ENCODE results near the gene RGS9BP.

The RGS9BP gene

DNA sequence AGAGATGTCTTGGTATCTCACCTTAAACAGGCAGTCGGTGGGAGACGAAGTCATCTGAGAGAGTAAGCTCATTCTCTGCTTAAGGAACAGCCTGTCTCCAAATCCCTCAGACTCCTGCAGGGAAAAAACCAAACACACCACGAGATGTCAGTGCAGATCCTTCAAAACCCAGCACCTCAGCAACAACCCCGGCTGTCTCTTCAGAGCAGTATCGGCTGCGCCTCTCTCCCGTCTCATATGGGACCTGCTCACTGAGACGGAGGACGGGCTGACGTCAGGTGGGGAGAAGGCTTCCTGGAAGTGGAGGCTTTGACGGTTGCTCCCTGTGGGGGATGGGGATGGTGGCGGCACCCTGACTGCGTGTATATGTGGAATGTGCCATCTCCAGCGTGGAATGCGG, 44.3 kb upstream of the RGS9BP start:
- WGBS (ENCODE audit: extremely low coverage, insufficient coverage, insufficient read length) = no CpG with 5 or more reads among the region's 15 CpGs
- H3K23ac ChIP-seq (ENCODE audit: low read length) = no peak overlapping the region

DNA sequence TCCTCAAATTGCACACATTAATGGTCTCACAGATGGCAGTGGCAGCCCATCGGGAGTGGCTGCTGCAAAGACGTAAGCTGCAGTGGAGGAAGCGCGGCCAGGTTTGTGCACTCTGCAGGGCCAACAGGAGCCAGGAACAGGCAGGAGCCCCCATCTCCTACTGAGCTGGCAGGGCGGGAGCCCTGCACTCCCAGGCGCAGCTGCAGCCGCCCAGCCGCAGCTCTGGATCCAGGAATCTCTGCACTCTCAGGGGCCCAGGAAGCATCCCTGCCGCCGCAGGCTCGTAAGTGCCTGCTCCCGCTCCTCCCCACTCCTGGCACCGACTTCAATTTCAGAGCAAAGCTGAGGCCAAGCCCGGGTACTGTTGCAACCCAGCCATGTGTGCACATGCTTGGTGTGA, 38.2 kb upstream of the RGS9BP start:
- no peak overlapping the region for H3K4me3 ChIP-seq (ENCODE audit: low read depth, low read length)
- H3K27ac ChIP-seq (ENCODE audit: low read depth, low read length) = no peak overlapping the region
- no peaks in the 10 kb centered on the region for H3K79me1 ChIP-seq (ENCODE audit: low read length)
- H3K36me3 ChIP-seq (ENCODE audit: control insufficient read depth in 1 of 2, insufficient read depth in 2 of 2, low read length in 2 of 2) = peaks cover 35 to 56% of the 10 kb centered on the region in 2 experiments
- no peak overlapping the region for H3K9ac ChIP-seq (ENCODE audit: low read length)
- no peak overlapping the region for H3K18ac ChIP-seq (ENCODE audit: low read length)
- H2BK120ac ChIP-seq (ENCODE audit: insufficient read depth, low read length, poor library complexity) = no peak overlapping the region
- no peak for DNase-seq
- no peak overlapping the region for H2AFZ ChIP-seq (ENCODE audit: insufficient read depth, low read length, poor library complexity)
- no peak overlapping the region for H2AK5ac ChIP-seq (ENCODE audit: low read length)
- peaks cover 4% of the 10 kb centered on the region for H3K9me3 ChIP-seq (ENCODE audit: insufficient read depth, low read depth, low read length)
- H4K12ac ChIP-seq (ENCODE audit: low read depth, low read length) = no peak overlapping the region
- no peak overlapping the region for H2BK12ac ChIP-seq (ENCODE audit: low read length)
- H3K27me3 ChIP-seq (ENCODE audit: insufficient read depth, low read length) = no peaks in the 10 kb centered on the region
- H3K14ac ChIP-seq (ENCODE audit: low read length) = no peak overlapping the region
- H4K8ac ChIP-seq (ENCODE audit: low read depth, low read length) = no peak overlapping the region
- H2BK5ac ChIP-seq (ENCODE audit: low read depth, low read length, poor library complexity) = no peak overlapping the region
- no peak overlapping the region for H3K4ac ChIP-seq (ENCODE audit: low read depth, low read length)
- H3K4me1 ChIP-seq (ENCODE audit: control insufficient read depth in 1 of 2, insufficient read depth in 2 of 2, low read length in 2 of 2) = no peaks in the 10 kb centered on the region
- no peak overlapping the region for H3K4me2 ChIP-seq (ENCODE audit: low read length)
- H3K23ac ChIP-seq (ENCODE audit: low read length) = no peak overlapping the region
- no CpG with 5 or more reads among the region's 14 CpGs for WGBS (ENCODE audit: extremely low coverage, insufficient coverage, insufficient read length)
- H4K91ac ChIP-seq (ENCODE audit: low read depth, low read length) = no peak overlapping the region
- no peaks in the 10 kb centered on the region for H3K79me2 ChIP-seq (ENCODE audit: control insufficient read depth, insufficient read depth, low read length, poor library complexity)

More for the DNA sequence above, 44.3 kb upstream of the RGS9BP start:
- no peak overlapping the region for H2BK5ac ChIP-seq (ENCODE audit: low read depth, low read length, poor library complexity)
- no peak overlapping the region for H3K9ac ChIP-seq (ENCODE audit: low read length)
- peaks cover 37 to 45% of the 10 kb centered on the region in 2 experiments for H3K36me3 ChIP-seq (ENCODE audit: control insufficient read depth in 1 of 2, insufficient read depth in 2 of 2, low read length in 2 of 2)
- no peak overlapping the region for H3K27ac ChIP-seq (ENCODE audit: low read depth, low read length)
- peaks cover 8% of the 10 kb centered on the region for H3K9me3 ChIP-seq (ENCODE audit: insufficient read depth, low read depth, low read length)
- H4K12ac ChIP-seq (ENCODE audit: low read depth, low read length) = no peak overlapping the region
- H3K18ac ChIP-seq (ENCODE audit: low read length) = no peak overlapping the region
- no peaks in the 10 kb centered on the region for H3K79me2 ChIP-seq (ENCODE audit: control insufficient read depth, insufficient read depth, low read length, poor library complexity)
- H4K91ac ChIP-seq (ENCODE audit: low read depth, low read length) = no peak overlapping the region
- H2AK5ac ChIP-seq (ENCODE audit: low read length) = no peak overlapping the region
- H3K4me2 ChIP-seq (ENCODE audit: low read length) = no peak overlapping the region
- DNase-seq = peak; percentile 66 to 68
- H3K14ac ChIP-seq (ENCODE audit: low read length) = no peak overlapping the region
- no peak overlapping the region for H3K4ac ChIP-seq (ENCODE audit: low read depth, low read length)
- no peak overlapping the region for H2BK120ac ChIP-seq (ENCODE audit: insufficient read depth, low read length, poor library complexity)
- no peak overlapping the region for H4K8ac ChIP-seq (ENCODE audit: low read depth, low read length)
- no peaks in the 10 kb centered on the region for H3K4me1 ChIP-seq (ENCODE audit: control insufficient read depth in 1 of 2, insufficient read depth in 2 of 2, low read length in 2 of 2)
- H2BK12ac ChIP-seq (ENCODE audit: low read length) = no peak overlapping the region
- H3K4me3 ChIP-seq (ENCODE audit: low read depth, low read length) = no peak overlapping the region
- H3K79me1 ChIP-seq (ENCODE audit: low read length) = no peaks in the 10 kb centered on the region
- H3K27me3 ChIP-seq (ENCODE audit: insufficient read depth, low read length) = no peaks in the 10 kb centered on the region
- no peak overlapping the region for H2AFZ ChIP-seq (ENCODE audit: insufficient read depth, low read length, poor library complexity)

DNA sequence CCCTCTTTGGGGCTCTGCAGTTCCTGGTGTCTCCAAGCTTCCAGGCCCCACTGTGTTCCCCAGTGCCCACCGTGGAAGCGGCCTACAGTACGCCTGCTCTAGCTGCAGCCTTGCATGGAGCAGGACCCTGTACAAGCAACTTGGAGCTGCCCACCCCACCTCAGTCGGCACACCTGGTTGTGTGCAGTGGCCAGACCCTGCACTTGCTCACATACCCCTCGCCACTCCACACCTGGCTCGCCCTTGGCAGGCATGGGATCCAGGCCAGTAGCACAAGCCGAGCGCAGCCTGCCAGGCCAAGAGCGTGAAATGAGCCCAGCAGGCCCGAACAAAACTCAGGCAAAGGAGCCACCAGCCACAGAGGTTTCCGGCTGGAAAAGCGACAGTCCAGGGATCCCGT, 37.0 kb upstream of the RGS9BP start:
- DNase-seq = no peak
- H4K8ac ChIP-seq (ENCODE audit: low read depth, low read length) = no peak overlapping the region
- H3K4me1 ChIP-seq (ENCODE audit: control insufficient read depth in 1 of 2, insufficient read depth in 2 of 2, low read length in 2 of 2) = no peaks in the 10 kb centered on the region
- H2AK5ac ChIP-seq (ENCODE audit: low read length) = no peak overlapping the region
- no peaks in the 10 kb centered on the region for H3K27me3 ChIP-seq (ENCODE audit: insufficient read depth, low read length)
- H3K9me3 ChIP-seq (ENCODE audit: insufficient read depth, low read depth, low read length) = peaks cover 5% of the 10 kb centered on the region
- no peak overlapping the region for H3K4me3 ChIP-seq (ENCODE audit: low read depth, low read length)
- no peak overlapping the region for H3K14ac ChIP-seq (ENCODE audit: low read length)
- no peak overlapping the region for H3K23ac ChIP-seq (ENCODE audit: low read length)
- H3K79me1 ChIP-seq (ENCODE audit: low read length) = no peaks in the 10 kb centered on the region
- H2BK5ac ChIP-seq (ENCODE audit: low read depth, low read length, poor library complexity) = no peak overlapping the region
- H3K4me2 ChIP-seq (ENCODE audit: low read length) = no peak overlapping the region
- no peak overlapping the region for H4K91ac ChIP-seq (ENCODE audit: low read depth, low read length)
- H3K79me2 ChIP-seq (ENCODE audit: control insufficient read depth, insufficient read depth, low read length, poor library complexity) = no peaks in the 10 kb centered on the region
- H4K12ac ChIP-seq (ENCODE audit: low read depth, low read length) = no peak overlapping the region
- no peak overlapping the region for H3K9ac ChIP-seq (ENCODE audit: low read length)
- no peak overlapping the region for H2BK120ac ChIP-seq (ENCODE audit: insufficient read depth, low read length, poor library complexity)
- no peak overlapping the region for H3K27ac ChIP-seq (ENCODE audit: low read depth, low read length)
- no CpG with 5 or more reads among the region's 13 CpGs for WGBS (ENCODE audit: extremely low coverage, insufficient coverage, insufficient read length)
- H3K18ac ChIP-seq (ENCODE audit: low read length) = no peak overlapping the region
- no peak overlapping the region for H2AFZ ChIP-seq (ENCODE audit: insufficient read depth, low read length, poor library complexity)
- peaks cover 44 to 64% of the 10 kb centered on the region in 2 experiments for H3K36me3 ChIP-seq (ENCODE audit: control insufficient read depth in 1 of 2, insufficient read depth in 2 of 2, low read length in 2 of 2)
- no peak overlapping the region for H3K4ac ChIP-seq (ENCODE audit: low read depth, low read length)
- H2BK12ac ChIP-seq (ENCODE audit: low read length) = no peak overlapping the region

DNA sequence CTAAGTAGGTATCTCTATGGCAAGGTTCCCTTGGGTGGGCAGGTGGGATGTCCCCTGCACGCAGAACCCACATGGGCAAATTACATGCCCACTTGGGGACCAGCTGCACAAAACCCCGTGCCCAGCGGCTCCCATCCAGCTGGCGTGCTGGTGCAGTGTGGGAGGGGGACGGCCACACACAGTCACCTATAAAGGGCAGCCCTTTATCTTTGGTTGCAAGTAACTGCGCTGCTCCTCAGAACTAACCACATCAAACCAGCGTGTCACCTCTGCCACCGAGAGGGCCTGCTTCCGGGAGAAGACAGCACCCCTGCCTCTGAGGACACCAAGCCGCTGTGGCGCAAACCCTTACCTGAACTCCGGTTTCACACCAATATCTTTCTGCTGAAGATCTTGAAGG, 32.9 kb upstream of the RGS9BP start:
- H3K9me3 ChIP-seq (ENCODE audit: insufficient read depth, low read depth, low read length) = peaks cover 3% of the 10 kb centered on the region
- no peak overlapping the region for H3K9ac ChIP-seq (ENCODE audit: low read length)
- peaks cover 46 to 68% of the 10 kb centered on the region in 2 experiments for H3K36me3 ChIP-seq (ENCODE audit: control insufficient read depth in 1 of 2, insufficient read depth in 2 of 2, low read length in 2 of 2)
- no peak for DNase-seq
- no peak overlapping the region for H3K27ac ChIP-seq (ENCODE audit: low read depth, low read length)
- H3K14ac ChIP-seq (ENCODE audit: low read length) = no peak overlapping the region
- no peak overlapping the region for H2AK5ac ChIP-seq (ENCODE audit: low read length)
- H4K91ac ChIP-seq (ENCODE audit: low read depth, low read length) = no peak overlapping the region
- no peak overlapping the region for H4K12ac ChIP-seq (ENCODE audit: low read depth, low read length)
- no peaks in the 10 kb centered on the region for H3K4me1 ChIP-seq (ENCODE audit: control insufficient read depth in 1 of 2, insufficient read depth in 2 of 2, low read length in 2 of 2)
- H3K4ac ChIP-seq (ENCODE audit: low read depth, low read length) = no peak overlapping the region
- no peak overlapping the region for H2BK120ac ChIP-seq (ENCODE audit: insufficient read depth, low read length, poor library complexity)
- no peak overlapping the region for H3K4me3 ChIP-seq (ENCODE audit: low read depth, low read length)
- no peak overlapping the region for H3K4me2 ChIP-seq (ENCODE audit: low read length)
- H3K18ac ChIP-seq (ENCODE audit: low read length) = no peak overlapping the region
- H2BK12ac ChIP-seq (ENCODE audit: low read length) = no peak overlapping the region
- H2AFZ ChIP-seq (ENCODE audit: insufficient read depth, low read length, poor library complexity) = no peak overlapping the region
- H3K27me3 ChIP-seq (ENCODE audit: insufficient read depth, low read length) = no peaks in the 10 kb centered on the region
- H4K8ac ChIP-seq (ENCODE audit: low read depth, low read length) = no peak overlapping the region
- no peak overlapping the region for H2BK5ac ChIP-seq (ENCODE audit: low read depth, low read length, poor library complexity)
- H3K79me2 ChIP-seq (ENCODE audit: control insufficient read depth, insufficient read depth, low read length, poor library complexity) = no peaks in the 10 kb centered on the region
- H3K79me1 ChIP-seq (ENCODE audit: low read length) = no peaks in the 10 kb centered on the region
- H3K23ac ChIP-seq (ENCODE audit: low read length) = no peak overlapping the region
- WGBS (ENCODE audit: extremely low coverage, insufficient coverage, insufficient read length) = no CpG with 5 or more reads among the region's 12 CpGs

Measured in trophoblast cell (in vitro differentiated cells and primary cell).